LHCN-M2 (cell line): ENCODE measurements around the gene ADAD2. TPM values are rescaled to one million over a fixed set of nuclear protein-coding genes. Genes with fewer than 3 reads are reported as not detected.

ENCODE experiments used
- DNase-seq: peaks from one replicate; pipeline ENCODE4 v3.0.0-alpha.2; 2012; ENCODE audit warnings: low read depth
- total RNA-seq: library from RNA; depleted of rRNA; stranded (reverse); fragments of >200 nt; gene quantifications from 2 replicates; pipeline ENCODE4 v1.2.3, GENCODE V29; 2014

Gene ADAD2
- total RNA-seq, 1 experiment from 2014 or later: not detected

GRCh38 chr16:84223456-84223855 is 32.5 kb downstream of the ADAD2 start:
- no peak for DNase-seq

GRCh38 chr16:84224554-84224953 is 33.6 kb downstream of the ADAD2 start:
- DNase-seq: no peak

GRCh38 chr16:84225126-84225525 is 34.2 kb downstream of the ADAD2 start:
- DNase-seq: no peak

- DNase-seq: no peak
Measured at GRCh38 chr16:84225571-84225970, 34.6 kb downstream of the ADAD2 start.

GRCh38 chr16:84226026-84226425 is 35.1 kb downstream of the ADAD2 start:
- DNase-seq: no peak

GRCh38 chr16:84227548-84227947 is 36.6 kb downstream of the ADAD2 start:
- DNase-seq: no peak

- DNase-seq: peak; percentile 97
Measured at GRCh38 chr16:84228256-84228838, 37.4 kb downstream of the ADAD2 start.

GRCh38 chr16:84229471-84229870 is 38.5 kb downstream of the ADAD2 start:
- no peak for DNase-seq

GRCh38 chr16:84232060-84232459 is 41.1 kb downstream of the ADAD2 start:
- DNase-seq: no peak

GRCh38 chr16:84232969-84233368 is 42.0 kb downstream of the ADAD2 start:
- no peak for DNase-seq

- no peak for DNase-seq
Measured at GRCh38 chr16:84233748-84234147, 42.8 kb downstream of the ADAD2 start.

- no peak for DNase-seq
Measured at GRCh38 chr16:84234321-84235241, 43.6 kb downstream of the ADAD2 start.

GRCh38 chr16:84236671-84237070 is 45.7 kb downstream of the ADAD2 start:
- DNase-seq: no peak

GRCh38 chr16:84237994-84238750 is 47.2 kb downstream of the ADAD2 start:
- no peak for DNase-seq

GRCh38 chr16:84239141-84239769 is 48.3 kb downstream of the ADAD2 start:
- DNase-seq: peak; percentile 25

GRCh38 chr16:84239909-84240308 is 49.0 kb downstream of the ADAD2 start, which contains the start of gene KCNG4:
Gene KCNG4, minus strand, starts transcription at chr16:84240012. Its CDS starts 2,527 bp downstream, at chr16:84237485.
- peak; percentile 62 for DNase-seq

- no peak for DNase-seq
Measured at GRCh38 chr16:84240455-84240854, 49.5 kb downstream of the ADAD2 start.

- no peak for DNase-seq
Measured at GRCh38 chr16:84241778-84242177, 50.8 kb downstream of the ADAD2 start.

- DNase-seq: no peak
Measured at GRCh38 chr16:84242839-84243238, 51.9 kb downstream of the ADAD2 start.

GRCh38 chr16:84243732-84244131 is 52.8 kb downstream of the ADAD2 start:
- no peak for DNase-seq

- DNase-seq: no peak
Measured at GRCh38 chr16:84244728-84245127, 53.8 kb downstream of the ADAD2 start.
